ENCODE results near the gene TNFAIP6.

GRCh38 chr2:151336863-151337371 lies 20.5 kb upstream of the TNFAIP6 start:
- TF ChIP-seq ZNF239 (tag by site-specific recombination; IDR thresholded peaks at IDR 0.05) (no peak), ZBTB6 (tag by site-specific recombination; IDR thresholded peaks at IDR 0.05) (no peak), ZNF184 (tag by site-specific recombination; IDR thresholded peaks at IDR 0.05) (no peak), ZNF2 (tag by site-specific recombination; IDR thresholded peaks at IDR 0.05) (no peak), CTCF (tag by site-specific recombination; IDR thresholded peaks at IDR 0.05) (no peak), ZNF792 (tag by site-specific recombination; IDR thresholded peaks at IDR 0.05) (no peak), SALL2 (tag by site-specific recombination; IDR thresholded peaks at IDR 0.05; ENCODE audit: borderline replicate concordance) (no peak)
